ENCODE measurements around the gene TXLNG. TPM values are rescaled to one million over a fixed set of nuclear protein-coding genes. Genes with fewer than 3 reads are reported as not detected.
A peak's percentile ranks its signal among the peaks of the same experiment; 100 is the strongest.

The TXLNG gene
- total and polyA plus RNA-seq, 8 donors: 4.7 to 11.3 (median 5.8) TPM

GRCh38 chrX:16745102-16745501 is 41.2 kb upstream of the TXLNG start:
- DNase-seq (no peak), FAIRE-seq (no peak), ATAC-seq (no peak)
- intact Hi-C loops (cut with DNase I): no loop called here
- Histone ChIP-seq H3K4me3 (no peak overlapping the region), H3K4me1 (no peaks in the 10 kb centered on the region), H3K27ac (no peak overlapping the region), H3K9me3 (no peaks in the 10 kb centered on the region), H3K27me3 (no peaks in the 10 kb centered on the region), H3K36me3 (peaks cover 3 to 62% (median 6%) of the 10 kb centered on the region in 3 donors)
- WGBS, 2 donors: 78 to 90% methylated on average over 5 of the region's 5 CpGs
- no peak for TF ChIP-seq CTCF (IDR thresholded peaks at IDR 0.05)

GRCh38 chrX:16745659-16746058 is 40.6 kb upstream of the TXLNG start:
- no peak overlapping the region for H3K27ac ChIP-seq
- peaks cover 3 to 67% (median 6%) of the 10 kb centered on the region in 3 donors for H3K36me3 ChIP-seq
- no peaks in the 10 kb centered on the region for H3K4me1 ChIP-seq
- H3K27me3 ChIP-seq: no peaks in the 10 kb centered on the region
- DNase-seq (no peak), FAIRE-seq (no peak), ATAC-seq (peak in 2 of 4 donors; percentile 38)
- H3K4me3 ChIP-seq: no peak overlapping the region
- H3K9me3 ChIP-seq: no peaks in the 10 kb centered on the region
- 65 to 81% methylated on average over 5 of the region's 5 CpGs for WGBS, 2 donors
- intact Hi-C loops (cut with DNase I): no loop called here
- TF ChIP-seq CTCF (IDR thresholded peaks at IDR 0.05): no peak

- Histone ChIP-seq H3K9me3 (no peaks in the 10 kb centered on the region), H3K27ac (no peak overlapping the region), H3K4me1 (no peaks in the 10 kb centered on the region), H3K36me3 (peaks cover 3 to 47% (median 6%) of the 10 kb centered on the region in 3 donors), H3K4me3 (no peak overlapping the region), H3K27me3 (no peaks in the 10 kb centered on the region)
- no peak for TF ChIP-seq CTCF (IDR thresholded peaks at IDR 0.05)
- WGBS, 2 donors: 85 to 91% methylated on average over 5 of the region's 5 CpGs
- intact Hi-C loops (cut with DNase I): no loop called here
- FAIRE-seq (no peak), ATAC-seq (no peak), DNase-seq (no peak)
Measured at GRCh38 chrX:16748425-16748824, 37.8 kb upstream of the TXLNG start.

GRCh38 chrX:16750136-16750535 is 36.1 kb upstream of the TXLNG start:
- TF ChIP-seq CTCF (IDR thresholded peaks at IDR 0.05): no peak
- Histone ChIP-seq H3K4me3 (no peak overlapping the region), H3K27me3 (no peaks in the 10 kb centered on the region), H3K27ac (no peak overlapping the region), H3K36me3 (peaks cover 0 to 38% (median 4%) of the 10 kb centered on the region in 3 donors), H3K9me3 (no peaks in the 10 kb centered on the region), H3K4me1 (no peaks in the 10 kb centered on the region)
- FAIRE-seq (no peak), DNase-seq (no peak), ATAC-seq (no peak)
- intact Hi-C loops (cut with DNase I): no loop called here
- 96 to 98% methylated on average over 7 of the region's 7 CpGs for WGBS, 2 donors

- Histone ChIP-seq H3K4me3 (no peak overlapping the region), H3K27me3 (no peaks in the 10 kb centered on the region), H3K27ac (no peak overlapping the region), H3K36me3 (peaks cover 0 to 34% (median 4%) of the 10 kb centered on the region in 3 donors), H3K4me1 (no peaks in the 10 kb centered on the region), H3K9me3 (no peaks in the 10 kb centered on the region)
- WGBS, 2 donors: 95 to 97% methylated on average over 2 of the region's 2 CpGs
- no peak for TF ChIP-seq CTCF (IDR thresholded peaks at IDR 0.05)
- FAIRE-seq: no peak
- intact Hi-C loops (cut with DNase I): no loop called here
- ATAC-seq: no peak
- DNase-seq: no peak
Measured at GRCh38 chrX:16754019-16754418, 32.2 kb upstream of the TXLNG start.

Measured in pancreas (tissue), 10 donors.